ENCODE results near the gene SH2D1A. TPM values are rescaled to one million over a fixed set of nuclear protein-coding genes. Genes with fewer than 3 reads are reported as not detected.

Gene SH2D1A
- total and polyA plus RNA-seq, 2 of the 13 experiments (the other 11 are each of a cell fraction or from before 2014, with no cell fraction given): not detected

GRCh38 chrX:124413244-124413643 is 66.9 kb downstream of the SH2D1A start:
- ATAC-seq: no peak
- no peak overlapping the region for H3K4me2 ChIP-seq (ENCODE audit: low read depth, low read length)
- intact Hi-C loops (cut with micrococcal nuclease; ENCODE audit: unreplicated experiment): no loop called here
- H3K4me1 ChIP-seq (ENCODE audit: insufficient read depth, low read length): no peaks in the 10 kb centered on the region
- POLR2A ChIA-PET: no interaction called here
- FAIRE-seq: no peak
- WGBS (ENCODE audit: low lambda C conversion rate): 17% methylated on average over 6 of the region's 6 CpGs
- CTCF ChIA-PET (ENCODE audit: low intra/inter-chr PET ratio, low total read pairs): no interaction called here
- no peak overlapping the region for H3K27ac ChIP-seq (ENCODE audit: extremely low read length, insufficient read depth, low read length)
- no peaks in the 10 kb centered on the region for H3K36me3 ChIP-seq (replicated peaks in 1 of 2; ENCODE audit: control insufficient read depth in 1 of 2, insufficient read depth in 2 of 2, low read length in 2 of 2)
- DNase-seq (ENCODE audit: low spot score): no peak
- TF ChIP-seq HOXA7 (CRISPR knock-in tag; IDR thresholded peaks at IDR 0.05) (no peak), ZNF333 (CRISPR knock-in tag; IDR thresholded peaks at IDR 0.05; ENCODE audit: borderline replicate concordance) (no peak), ZSCAN12 (CRISPR knock-in tag; IDR thresholded peaks at IDR 0.05) (no peak), ZEB1 (IDR thresholded peaks at IDR 0.05; ENCODE audit: insufficient replicate concordance, low read depth) (no peak), REST (IDR thresholded peaks at IDR 0.05; ENCODE audit: borderline replicate concordance in 1 of 2, low read depth in 1 of 2, low read length in 2 of 2) (no peak), CSRNP2 (CRISPR knock-in tag; conservative IDR thresholded peaks at IDR 0.05; ENCODE audit: low read depth) (no peak), NPAS2 (CRISPR knock-in tag; IDR thresholded peaks at IDR 0.05; ENCODE audit: borderline replicate concordance) (no peak), ZBTB8A (CRISPR knock-in tag; IDR thresholded peaks at IDR 0.05; ENCODE audit: borderline replicate concordance, low read depth) (no peak)
- no peak overlapping the region for H3K4me3 ChIP-seq (replicated peaks in 1 of 3; ENCODE audit: insufficient read depth in 1 of 3, low read depth in 2 of 3, low read length in 3 of 3)
- H3K27me3 ChIP-seq (ENCODE audit: control insufficient read depth in 1 of 2, insufficient read depth in 2 of 2, low read length in 2 of 2): no peaks in the 10 kb centered on the region
- in situ Hi-C loops (cut with HindIII; ENCODE audit: extremely low pct_ligation_motif_present, low pct_unique_long_range_greater_than_20kb): no loop called here
- no peak overlapping the region for H2AFZ ChIP-seq (ENCODE audit: low read length)
- BruUV-seq (replicated peaks): no TSS peak
- no peak overlapping the region for H3K9ac ChIP-seq (ENCODE audit: insufficient read depth, low read depth, low read length)
- no peaks in the 10 kb centered on the region for H3K79me2 ChIP-seq (ENCODE audit: insufficient read depth, low read length)
- no peaks in the 10 kb centered on the region for H3K9me3 ChIP-seq (ENCODE audit: low read length)
- H4K20me1 ChIP-seq (ENCODE audit: insufficient read depth, low read length): no peaks in the 10 kb centered on the region

All from HepG2 (cell line).